CD4-positive, alpha-beta T cell treated with Interleukin-15 for 1 hour (primary cell): Measurements from ENCODE around the gene RAB23.
A peak's percentile ranks its signal among the peaks of the same experiment; 100 is the strongest.
"Not testable (repeated sequence)": the region's sequence is repeated elsewhere in the genome, so short reads cannot be mapped to it uniquely, and the experiment has no call there.

Experiments used
- DNase-seq: peaks from one replicate; pipeline ENCODE4 v3.0.0-alpha.2; 2020

Gene RAB23

GRCh38 chr6:57221936-57222742, at the start of gene RAB23:
RAB23 (minus strand) TSS chr6:57222307; CDS start chr6:57210380, 11,927 bp downstream.
- peak; percentile 86 for DNase-seq

GRCh38 chr6:57268294-57268640, 46.2 kb upstream of the RAB23 start:
- DNase-seq: no peak

GRCh38 chr6:57267586-57268293, 45.6 kb upstream of the RAB23 start:
- no peak for DNase-seq

- DNase-seq: no peak
Measured at GRCh38 chr6:57265755-57266221, 43.7 kb upstream of the RAB23 start.

- no peak for DNase-seq
Measured at GRCh38 chr6:57263739-57264138, 41.6 kb upstream of the RAB23 start.

GRCh38 chr6:57262901-57263694, 41.0 kb upstream of the RAB23 start:
- no peak for DNase-seq

GRCh38 chr6:57262488-57262887, 40.4 kb upstream of the RAB23 start:
- no peak for DNase-seq

GRCh38 chr6:57261926-57262325, 39.8 kb upstream of the RAB23 start:
- DNase-seq: no peak

GRCh38 chr6:57259064-57259463, 37.0 kb upstream of the RAB23 start:
- DNase-seq: no peak

- DNase-seq: no peak
Measured at GRCh38 chr6:57257911-57258541, 35.9 kb upstream of the RAB23 start.

- no peak for DNase-seq
Measured at GRCh38 chr6:57256541-57256940, 34.4 kb upstream of the RAB23 start.

GRCh38 chr6:57255451-57256169, 33.5 kb upstream of the RAB23 start:
- DNase-seq: no peak

- DNase-seq: no peak
Measured at GRCh38 chr6:57254055-57254717, 32.1 kb upstream of the RAB23 start.

- DNase-seq: no peak
Measured at GRCh38 chr6:57252975-57253374, 30.9 kb upstream of the RAB23 start.

GRCh38 chr6:57252137-57252536, 30.0 kb upstream of the RAB23 start:
- DNase-seq: no peak

- DNase-seq: no peak
Measured at GRCh38 chr6:57250348-57250747, 28.2 kb upstream of the RAB23 start.

GRCh38 chr6:57248311-57248895, 26.3 kb upstream of the RAB23 start:
- DNase-seq: no peak

GRCh38 chr6:57247603-57248002, 25.5 kb upstream of the RAB23 start:
- no peak for DNase-seq

GRCh38 chr6:57246307-57246706, 24.2 kb upstream of the RAB23 start:
- DNase-seq: no peak

GRCh38 chr6:57243954-57244353, 21.8 kb upstream of the RAB23 start:
- DNase-seq: no peak

- DNase-seq: not testable (repeated sequence)
Measured at GRCh38 chr6:57243526-57243925, 21.4 kb upstream of the RAB23 start.
